ENCODE data around the gene TRAF5. TPM values are rescaled to one million over a fixed set of nuclear protein-coding genes. Genes with fewer than 3 reads are reported as not detected.
A peak's percentile ranks its signal among the peaks of the same experiment; 100 is the strongest.

Gene TRAF5
- total RNA-seq, 1 donor from 2014 or later: 73.1 TPM

- TF ChIP-seq, protein P1, sequence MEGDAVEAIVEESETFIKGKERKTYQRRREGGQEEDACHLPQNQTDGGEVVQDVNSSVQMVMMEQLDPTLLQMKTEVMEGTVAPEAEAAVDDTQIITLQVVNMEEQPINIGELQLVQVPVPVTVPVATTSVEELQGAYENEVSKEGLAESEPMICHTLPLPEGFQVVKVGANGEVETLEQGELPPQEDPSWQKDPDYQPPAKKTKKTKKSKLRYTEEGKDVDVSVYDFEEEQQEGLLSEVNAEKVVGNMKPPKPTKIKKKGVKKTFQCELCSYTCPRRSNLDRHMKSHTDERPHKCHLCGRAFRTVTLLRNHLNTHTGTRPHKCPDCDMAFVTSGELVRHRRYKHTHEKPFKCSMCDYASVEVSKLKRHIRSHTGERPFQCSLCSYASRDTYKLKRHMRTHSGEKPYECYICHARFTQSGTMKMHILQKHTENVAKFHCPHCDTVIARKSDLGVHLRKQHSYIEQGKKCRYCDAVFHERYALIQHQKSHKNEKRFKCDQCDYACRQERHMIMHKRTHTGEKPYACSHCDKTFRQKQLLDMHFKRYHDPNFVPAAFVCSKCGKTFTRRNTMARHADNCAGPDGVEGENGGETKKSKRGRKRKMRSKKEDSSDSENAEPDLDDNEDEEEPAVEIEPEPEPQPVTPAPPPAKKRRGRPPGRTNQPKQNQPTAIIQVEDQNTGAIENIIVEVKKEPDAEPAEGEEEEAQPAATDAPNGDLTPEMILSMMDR (IDR thresholded peaks at IDR 0.05): no peak
Observed at GRCh38 chr1:211369640-211370039, 43.0 kb downstream of the TRAF5 start.

GRCh38 chr1:211370669-211371068 lies 44.0 kb downstream of the TRAF5 start:
- no peaks in the 10 kb centered on the region for H3K9me3 Mint-ChIP-seq

More at GRCh38 chr1:211369640-211370039, 43.0 kb downstream of the TRAF5 start:
- ChIA-PET CTCF (no interaction called here), POLR2A (no interaction called here)
- Mint-ChIP-seq H3K4me1 (no peaks in the 10 kb centered on the region), H3K36me3 (ENCODE audit: low read depth) (peaks cover 82% of the 10 kb centered on the region), H3K4me3 (no peak overlapping the region), H3K27ac (peak overlapping the region; percentile 21), H3K9me3 (no peaks in the 10 kb centered on the region), H3K27me3 (no peaks in the 10 kb centered on the region)
- DNase-seq (no peak), ATAC-seq (ENCODE audit: low read depth) (no peak)
- intact Hi-C loops (cut with micrococcal nuclease): no loop called here

GRCh38 chr1:211371406-211372105 lies 44.9 kb downstream of the TRAF5 start:
- peak overlapping the region; percentile 33 for H3K27ac Mint-ChIP-seq
- ChIA-PET POLR2A (interaction anchor here (0.7 to 0.8 kb wide), 2 partner anchors 11 to 114 kb away, joined by 3 to 8 read pairs; no protein-coding TSS in a partner anchor), CTCF (no interaction called here)
- H3K4me1 Mint-ChIP-seq: no peaks in the 10 kb centered on the region
- no peaks in the 10 kb centered on the region for H3K9me3 Mint-ChIP-seq
- peaks cover 85% of the 10 kb centered on the region for H3K36me3 Mint-ChIP-seq (ENCODE audit: low read depth)
- DNase-seq: no peak
- H3K27me3 Mint-ChIP-seq: no peaks in the 10 kb centered on the region
- H3K4me3 Mint-ChIP-seq: no peak overlapping the region
- TF ChIP-seq, protein P1 (IDR thresholded peaks at IDR 0.05): no peak
- intact Hi-C loops (cut with micrococcal nuclease): no loop called here
- ATAC-seq (ENCODE audit: low read depth): no peak

More at GRCh38 chr1:211370669-211371068, 44.0 kb downstream of the TRAF5 start:
- peaks cover 83% of the 10 kb centered on the region for H3K36me3 Mint-ChIP-seq (ENCODE audit: low read depth)
- no peak overlapping the region for H3K4me3 Mint-ChIP-seq
- no peaks in the 10 kb centered on the region for H3K27me3 Mint-ChIP-seq
- intact Hi-C loops (cut with micrococcal nuclease): no loop called here
- CTCF ChIA-PET: no interaction called here
- no peak for ATAC-seq (ENCODE audit: low read depth)
- DNase-seq: no peak
- TF ChIP-seq, protein P1 (IDR thresholded peaks at IDR 0.05): no peak
- H3K4me1 Mint-ChIP-seq: no peaks in the 10 kb centered on the region
- POLR2A ChIA-PET: interaction anchor here (0.5 kb wide), 1 partner anchor 12 kb away, joined by 3 read pairs; no protein-coding TSS in a partner anchor
- H3K27ac Mint-ChIP-seq: peak overlapping the region; percentile 41

DNA sequence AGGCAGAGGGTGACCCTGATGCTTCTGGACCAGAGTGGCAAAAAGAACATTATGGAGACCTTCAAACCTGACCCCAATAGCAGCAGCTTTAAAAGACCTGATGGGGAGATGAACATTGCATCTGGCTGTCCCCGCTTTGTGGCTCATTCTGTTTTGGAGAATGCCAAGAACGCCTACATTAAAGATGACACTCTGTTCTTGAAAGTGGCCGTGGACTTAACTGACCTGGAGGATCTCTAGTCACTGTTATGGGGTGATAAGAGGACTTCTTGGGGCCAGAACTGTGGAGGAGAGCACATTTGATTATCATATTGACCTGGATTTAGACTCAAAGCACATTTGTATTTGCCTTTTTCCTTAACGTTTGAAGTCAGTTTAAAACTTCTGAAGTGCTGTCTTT lies 45.8 kb downstream of the TRAF5 start:
- peaks cover 83% of the 10 kb centered on the region for H3K36me3 Mint-ChIP-seq (ENCODE audit: low read depth)
- no peaks in the 10 kb centered on the region for H3K9me3 Mint-ChIP-seq
- intact Hi-C loops (cut with micrococcal nuclease): no loop called here
- no peak overlapping the region for H3K27ac Mint-ChIP-seq
- DNase-seq (no peak), ATAC-seq (ENCODE audit: low read depth) (no peak)
- no peak overlapping the region for H3K4me3 Mint-ChIP-seq
- CTCF ChIA-PET: no interaction called here
- TF ChIP-seq, protein P1 (IDR thresholded peaks at IDR 0.05): no peak
- H3K27me3 Mint-ChIP-seq: no peaks in the 10 kb centered on the region
- H3K4me1 Mint-ChIP-seq: no peaks in the 10 kb centered on the region
- POLR2A ChIA-PET: interaction anchor here (0.7 to 0.8 kb wide), 2 partner anchors 10 to 114 kb away, joined by 3 to 8 read pairs; no protein-coding TSS in a partner anchor

DNA sequence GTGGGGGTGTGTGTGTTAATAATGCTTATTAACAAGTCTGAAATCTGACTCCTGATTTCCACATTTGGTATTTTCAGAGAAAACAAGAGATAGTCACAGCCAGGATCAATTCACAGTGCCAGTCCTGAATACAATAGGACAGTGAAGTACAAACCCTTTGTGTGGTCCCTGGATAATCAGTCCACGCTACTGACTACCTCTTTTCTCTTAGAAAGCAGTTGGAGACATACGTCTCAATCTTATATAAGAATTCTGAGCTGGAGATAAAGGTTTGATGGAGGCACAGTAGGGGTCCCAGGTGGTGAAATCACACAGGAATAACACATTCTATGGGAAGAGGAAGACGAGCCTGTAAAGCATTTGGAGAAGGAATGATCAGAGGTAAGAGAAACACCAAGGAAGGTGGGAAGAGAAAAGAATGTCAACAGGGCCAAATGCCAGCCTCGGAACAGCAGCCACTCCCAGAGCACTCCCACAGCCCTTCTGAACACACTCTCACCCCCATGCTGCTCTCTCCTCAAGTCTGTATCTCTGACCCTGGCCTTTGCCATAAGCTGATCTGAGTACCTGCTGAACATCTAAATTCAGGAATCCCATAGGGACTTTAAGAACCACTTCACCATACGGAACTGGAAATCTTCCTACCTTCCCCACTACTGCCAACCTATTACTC lies 48.6 kb downstream of the TRAF5 start:
- H3K27ac Mint-ChIP-seq: peak overlapping the region; percentile 26
- CTCF ChIA-PET: no interaction called here
- intact Hi-C loops (cut with micrococcal nuclease): no loop called here

More for the DNA sequence above, 48.6 kb downstream of the TRAF5 start:
- POLR2A ChIA-PET: no interaction called here
- Mint-ChIP-seq H3K36me3 (ENCODE audit: low read depth) (peaks cover 64% of the 10 kb centered on the region), H3K27me3 (no peaks in the 10 kb centered on the region), H3K4me3 (no peak overlapping the region), H3K9me3 (no peaks in the 10 kb centered on the region), H3K4me1 (no peaks in the 10 kb centered on the region)
- TF ChIP-seq, protein P1 (IDR thresholded peaks at IDR 0.05): no peak
- DNase-seq: no peak
- no peak for ATAC-seq (ENCODE audit: low read depth)
